NCI-H2227 treated with DMSO at 0.1 percent for 48 hours (cell line): ENCODE measurements around the gene TMEM203.
A peak's percentile ranks its signal among the peaks of the same experiment; 100 is the strongest.

Experiments
- DNase-seq: peaks from one replicate; lab custom pipeline; 2025; lab: John Stamatoyannopoulos, UW

Gene TMEM203

DNA sequence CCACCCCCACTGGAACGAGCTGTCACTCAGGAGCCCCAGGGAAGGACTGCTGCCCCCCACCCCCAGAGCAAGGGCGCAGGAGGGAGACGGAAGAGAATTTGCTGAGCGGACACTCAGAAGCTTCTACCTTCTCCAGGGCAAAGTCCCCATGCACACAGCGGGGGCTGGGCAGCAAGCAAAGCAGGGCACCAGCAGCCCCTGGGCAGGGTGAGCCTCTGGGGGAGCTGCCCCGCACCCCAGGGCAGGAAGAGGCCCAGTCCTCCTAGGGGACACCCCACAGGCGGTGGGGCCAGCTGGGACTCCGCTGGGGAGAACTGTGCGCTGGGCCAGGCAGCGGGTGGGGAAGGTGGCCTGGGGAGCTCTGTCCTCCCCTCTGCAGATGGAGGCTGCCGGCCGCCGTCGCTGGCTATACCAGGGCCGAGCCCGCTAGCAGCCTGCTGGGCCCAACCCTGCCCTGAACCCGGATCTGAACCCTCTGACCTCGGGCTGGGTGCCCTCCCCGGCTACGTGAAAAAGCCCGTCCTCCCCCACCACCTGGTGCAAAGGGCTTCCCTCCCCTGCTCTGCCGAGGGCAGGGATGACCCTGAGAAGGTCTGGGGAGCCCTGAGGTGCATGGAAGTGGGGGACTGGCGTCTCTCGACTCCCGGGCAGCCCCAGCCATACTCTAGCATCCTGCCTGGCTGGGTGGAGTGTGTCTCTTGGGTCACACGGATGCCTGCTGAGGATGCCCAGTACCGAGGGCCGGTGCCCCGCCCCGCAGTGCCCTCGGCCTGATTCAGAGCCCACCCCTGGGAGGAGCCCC is 24.7 kb upstream of the TMEM203 start:
- no peak for DNase-seq

GRCh38 chr9:137228968-137229896 is 23.8 kb upstream of the TMEM203 start:
- no peak for DNase-seq

DNA sequence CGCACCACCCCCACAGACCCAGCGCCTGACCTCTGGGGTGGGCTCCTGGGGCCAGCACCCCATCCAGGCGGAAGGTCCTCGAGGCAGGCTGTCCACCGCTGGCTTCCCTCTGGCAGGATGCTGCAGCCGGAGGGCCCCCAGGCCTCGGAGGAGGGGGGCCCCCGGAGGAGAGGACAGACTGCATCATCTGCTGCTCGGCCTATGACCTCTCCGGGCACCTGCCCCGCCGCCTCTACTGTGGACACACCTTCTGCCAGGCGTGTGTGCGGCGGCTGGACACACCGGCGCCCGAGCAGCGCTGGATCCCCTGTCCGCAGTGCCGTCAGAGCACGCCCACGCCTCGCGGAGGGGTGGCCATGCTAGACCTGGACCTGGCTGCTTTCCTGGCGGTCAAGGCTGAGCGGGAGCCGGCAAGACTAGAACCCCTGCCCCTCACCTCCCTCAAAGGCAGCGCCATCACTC is 23.1 kb upstream of the TMEM203 start:
- DNase-seq = no peak

GRCh38 chr9:137227853-137228505 is 22.5 kb upstream of the TMEM203 start:
- no peak for DNase-seq

- peak; percentile 18 for DNase-seq
These were observed 21.8 kb upstream of the TMEM203 start, which contains the start of gene RNF224 for GRCh38 chr9:137227054-137227852. Gene RNF224, plus strand, starts transcription at chr9:137227502. Its CDS starts 834 bp downstream, at chr9:137228336.

GRCh38 chr9:137226338-137227053 is 21.0 kb upstream of the TMEM203 start:
- no peak for DNase-seq

GRCh38 chr9:137225699-137226331 is 20.4 kb upstream of the TMEM203 start:
- no peak for DNase-seq

DNA sequence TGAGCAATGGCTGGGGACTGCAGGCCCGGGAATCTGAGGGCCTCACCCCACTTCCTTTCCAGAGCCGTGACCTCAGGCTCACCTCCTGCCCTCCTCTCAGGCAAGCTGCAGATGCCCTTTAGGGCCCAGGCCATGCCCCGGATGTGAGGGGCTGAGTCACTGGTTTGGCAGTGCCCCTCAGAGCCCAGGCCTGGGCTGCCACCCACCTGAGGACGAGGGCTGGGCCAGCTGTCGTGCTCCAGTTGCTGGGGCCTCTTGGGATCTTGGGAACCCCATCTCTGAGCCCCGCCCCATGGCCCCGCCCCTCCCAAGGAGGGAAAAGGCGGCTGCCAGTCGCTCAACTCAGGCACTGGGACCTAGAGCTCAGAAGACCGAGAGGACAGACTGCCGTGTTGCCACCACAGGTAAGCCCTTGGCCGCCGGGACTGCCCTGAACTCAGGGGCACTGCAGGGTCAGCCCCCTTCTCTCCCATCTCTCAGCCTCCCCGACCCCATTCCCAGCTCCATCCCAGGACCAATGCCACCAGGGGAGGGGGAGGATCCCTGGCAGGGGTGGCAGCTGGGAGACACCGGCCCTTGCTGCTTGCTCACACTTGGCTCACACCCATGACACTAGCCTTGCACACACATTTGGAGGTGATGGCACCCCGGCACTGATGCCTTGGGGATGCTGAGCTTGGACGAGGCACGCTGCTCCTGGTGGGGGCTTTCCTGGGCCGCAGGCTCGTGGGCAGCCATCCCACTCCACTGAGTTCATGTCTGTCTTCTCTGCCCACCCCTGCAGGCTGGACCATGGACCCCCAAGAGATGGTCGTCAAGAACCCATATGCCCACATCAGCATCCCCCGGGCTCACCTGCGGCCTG is 19.6 kb upstream of the TMEM203 start, which contains the start of gene CYSRT1:
Gene CYSRT1, plus strand, starts transcription at position 345 of the 865 bp plus-strand sequence. Its CDS starts 448 bp downstream, at position 793.
- no peak for DNase-seq

- DNase-seq = peak; percentile 88
These were observed 17.9 kb upstream of the TMEM203 start for GRCh38 chr9:137223078-137223970.

DNA sequence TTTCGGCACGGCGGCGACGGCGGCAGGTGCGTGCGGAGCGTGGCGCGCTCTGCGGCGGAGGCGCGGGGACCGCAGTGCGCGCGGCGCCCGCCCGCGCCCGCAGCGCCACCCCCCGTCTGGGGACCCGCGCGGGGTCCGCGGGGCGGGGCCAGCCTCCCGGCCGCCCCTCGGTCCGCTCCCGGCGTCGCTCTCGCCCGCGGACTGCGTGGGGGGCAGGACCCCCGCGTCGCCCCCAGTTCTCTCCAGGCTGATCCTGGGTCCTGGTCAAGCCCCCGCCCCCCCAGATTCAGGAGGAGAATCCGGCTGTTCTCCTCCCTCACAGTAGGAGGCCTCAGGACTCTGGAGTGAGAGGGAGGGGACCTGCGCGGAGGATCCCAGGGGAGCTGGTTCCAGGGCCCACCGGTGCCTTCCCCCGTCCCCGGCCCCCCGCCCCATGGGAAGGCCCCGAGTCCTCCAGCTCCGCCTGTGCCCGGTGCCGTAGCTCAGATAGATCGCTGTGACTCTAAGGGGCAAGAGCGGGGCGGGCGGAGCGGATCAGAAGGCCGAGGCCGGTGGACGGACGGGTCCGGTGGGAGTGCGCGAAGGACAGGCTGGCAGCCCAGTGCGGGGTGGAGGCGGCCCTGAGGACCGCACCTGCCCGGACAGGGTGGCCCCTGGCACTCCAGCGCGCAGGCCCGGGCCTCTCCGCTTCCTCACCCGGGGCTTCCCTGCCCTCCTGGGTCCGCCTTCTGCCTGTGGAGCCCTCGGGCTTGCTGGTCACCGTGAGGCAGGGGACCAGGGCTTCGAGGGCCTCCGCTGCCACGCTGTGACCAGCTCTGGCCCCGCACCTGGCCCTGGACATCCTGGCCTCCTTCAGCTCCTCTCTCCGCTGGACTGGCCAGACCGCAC is 17.0 kb upstream of the TMEM203 start, which contains the start of gene RNF208:
Gene RNF208, minus strand, starts transcription at position 51 of the 888 bp plus-strand sequence. CDS start 1,028 bp downstream, outside the sequence.
- DNase-seq = no peak

- DNase-seq = no peak
These were observed 16.2 kb upstream of the TMEM203 start for GRCh38 chr9:137221506-137222111.

GRCh38 chr9:137221095-137221505 is 15.7 kb upstream of the TMEM203 start:
- no peak for DNase-seq

DNA sequence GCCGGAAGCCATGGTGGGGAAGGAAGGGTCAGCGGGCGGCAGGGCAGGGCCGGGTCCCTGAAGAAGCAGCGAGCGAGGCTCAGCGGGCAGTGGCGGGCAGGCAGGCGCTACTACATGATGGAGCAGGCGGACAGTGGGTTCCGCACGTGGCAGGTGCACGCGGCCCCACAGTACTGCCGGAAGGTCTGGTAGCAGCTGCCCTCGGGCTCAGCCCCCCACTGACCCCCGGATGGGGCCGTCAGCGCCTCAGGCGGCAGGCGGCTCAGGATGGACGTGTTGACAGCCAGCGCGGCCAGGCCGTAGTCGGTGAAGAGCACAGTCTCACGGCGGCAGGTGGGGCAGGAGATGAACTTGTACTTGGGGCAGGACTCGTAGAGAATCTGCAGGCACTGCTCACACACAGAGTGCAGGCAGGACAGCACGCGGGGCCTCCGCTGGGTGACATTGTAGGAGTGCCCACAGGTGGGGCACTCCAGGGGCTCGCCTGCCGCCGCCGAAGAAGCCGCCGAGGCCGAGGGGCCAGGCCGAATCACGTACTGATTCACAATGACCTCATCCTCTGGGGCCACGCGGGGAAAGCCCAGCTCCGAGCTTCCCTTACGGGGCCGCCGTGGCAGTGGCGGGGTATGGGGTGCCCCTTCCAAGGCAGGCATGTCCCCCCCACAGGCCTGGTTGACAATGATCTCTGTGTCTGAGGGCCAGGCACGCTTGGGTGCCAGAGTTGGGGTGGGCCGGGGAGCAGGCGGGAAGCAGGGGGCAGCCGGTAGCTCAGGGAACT is 15.1 kb upstream of the TMEM203 start:
- no peak for DNase-seq

- no peak for DNase-seq
These were observed 14.4 kb upstream of the TMEM203 start for GRCh38 chr9:137219757-137220316.

GRCh38 chr9:137218754-137219271 is 13.4 kb upstream of the TMEM203 start:
- DNase-seq = no peak
